DMS79 (cell line): ENCODE measurements around the gene ZNF101.
A peak's percentile ranks its signal among the peaks of the same experiment; 100 is the strongest.
"Not testable (repeated sequence)": the region's sequence is repeated elsewhere in the genome, so short reads cannot be mapped to it uniquely, and the experiment has no call there.

Source experiments
- DNase-seq: peaks from one replicate; lab custom pipeline; 2025; lab: John Stamatoyannopoulos, UW

Gene ZNF101

GRCh38 chr19:19661675-19662251, 6.9 kb upstream of the ZNF101 start:
- no peak for DNase-seq

GRCh38 chr19:19662344-19662743, 6.3 kb upstream of the ZNF101 start:
- DNase-seq = no peak

GRCh38 chr19:19662871-19663255, 5.8 kb upstream of the ZNF101 start:
- peak; percentile 16 for DNase-seq

- DNase-seq = peak; percentile 99
These were observed 5.2 kb upstream of the ZNF101 start, which contains the start of gene ATP13A1 for GRCh38 chr19:19663256-19664120. ATP13A1 (minus strand) TSS chr19:19663676; CDS start chr19:19663666, 10 bp downstream.

GRCh38 chr19:19665420-19665948, 3.2 kb upstream of the ZNF101 start:
- DNase-seq = not testable (repeated sequence)

- no peak for DNase-seq
These were observed 1.5 kb downstream of the ZNF101 start for GRCh38 chr19:19670070-19670551.

- DNase-seq = no peak
These were observed 4.2 kb downstream of the ZNF101 start for GRCh38 chr19:19672816-19673215.

GRCh38 chr19:19674315-19674714, 5.7 kb downstream of the ZNF101 start:
- DNase-seq = no peak

- no peak for DNase-seq
These were observed 8.9 kb downstream of the ZNF101 start for GRCh38 chr19:19677579-19677978.

- DNase-seq = no peak
These were observed 10.8 kb downstream of the ZNF101 start for GRCh38 chr19:19679176-19680073.

- not testable (repeated sequence) for DNase-seq
These were observed 17.5 kb downstream of the ZNF101 start for GRCh38 chr19:19686119-19686518.

GRCh38 chr19:19686580-19686979, 17.9 kb downstream of the ZNF101 start:
- no peak for DNase-seq

GRCh38 chr19:19687090-19687489, 18.5 kb downstream of the ZNF101 start:
- no peak for DNase-seq

GRCh38 chr19:19689023-19689422, 20.4 kb downstream of the ZNF101 start:
- DNase-seq = not testable (repeated sequence)

- DNase-seq = no peak
These were observed 23.0 kb downstream of the ZNF101 start for GRCh38 chr19:19691683-19692082.

GRCh38 chr19:19696386-19696785, 27.7 kb downstream of the ZNF101 start:
- DNase-seq = no peak

- DNase-seq = no peak
These were observed 28.9 kb downstream of the ZNF101 start for GRCh38 chr19:19697589-19697988.

- DNase-seq = not testable (repeated sequence)
These were observed 31.9 kb downstream of the ZNF101 start for GRCh38 chr19:19700493-19700892.

- DNase-seq = no peak
These were observed 36.2 kb downstream of the ZNF101 start for GRCh38 chr19:19704836-19705235.

GRCh38 chr19:19710506-19710905, 41.9 kb downstream of the ZNF101 start:
- no peak for DNase-seq

- DNase-seq = no peak
These were observed 42.8 kb downstream of the ZNF101 start for GRCh38 chr19:19711306-19711933.
